NB4 (cell line): Measurements from ENCODE around the gene ENPEP.

Experiments
- DNase-seq: peaks from one replicate; pipeline ENCODE4 v3.0.0; 2010; ENCODE audit warnings: low read depth
- H3K4me3 ChIP-seq: one replicate; pipeline ENCODE4 v1.5.1; 2011; ENCODE audit warnings: mild to moderate bottlenecking, low read depth, low read length, moderate library complexity
- MAX ChIP-seq: IDR thresholded peaks from 2 replicates; pipeline ENCODE4 v1.6.1; 2011; ENCODE audit warnings: low read depth, low read length
- MYC ChIP-seq: IDR thresholded peaks from 2 replicates; pipeline ENCODE4 v1.6.1; 2011; ENCODE audit warnings: low read depth, low read length
- POLR2A ChIP-seq: IDR thresholded peaks from 2 replicates; pipeline ENCODE4 v1.6.1; 2011; ENCODE audit warnings: mild to moderate bottlenecking; ENCODE audit not compliant: insufficient read length; ENCODE audit errors: extremely low read depth
- TF ChIP-seq, protein P1 (sequence below): IDR thresholded peaks from one replicate; pipeline ENCODE4 v1.5.1; 2012; ENCODE audit warnings: low read depth, low read length

ENPEP gene

DNA sequence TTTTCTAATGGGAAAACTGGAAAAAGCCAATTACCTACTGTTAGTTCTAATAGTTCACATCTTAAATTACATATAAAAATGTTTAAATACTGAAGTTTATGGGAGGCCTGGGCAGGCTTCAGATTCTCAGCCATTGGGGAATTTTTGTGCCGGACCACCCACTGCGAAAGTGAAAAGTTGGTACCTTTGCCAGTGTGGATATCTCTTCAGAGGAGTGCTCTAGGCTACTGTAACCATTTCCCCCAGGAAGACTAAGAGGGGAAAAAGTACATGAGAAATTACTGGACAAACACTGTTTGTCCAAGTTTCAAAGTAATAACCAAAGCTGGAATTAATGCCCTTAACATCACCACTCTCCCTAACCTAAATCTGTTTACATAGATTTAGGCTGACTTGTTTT is 126.1 kb downstream of the ENPEP start:
- no peak overlapping the region for H3K4me3 ChIP-seq
- TF ChIP-seq MAX (no peak), MYC (no peak), POLR2A (no peak)
- TF ChIP-seq, protein P1, sequence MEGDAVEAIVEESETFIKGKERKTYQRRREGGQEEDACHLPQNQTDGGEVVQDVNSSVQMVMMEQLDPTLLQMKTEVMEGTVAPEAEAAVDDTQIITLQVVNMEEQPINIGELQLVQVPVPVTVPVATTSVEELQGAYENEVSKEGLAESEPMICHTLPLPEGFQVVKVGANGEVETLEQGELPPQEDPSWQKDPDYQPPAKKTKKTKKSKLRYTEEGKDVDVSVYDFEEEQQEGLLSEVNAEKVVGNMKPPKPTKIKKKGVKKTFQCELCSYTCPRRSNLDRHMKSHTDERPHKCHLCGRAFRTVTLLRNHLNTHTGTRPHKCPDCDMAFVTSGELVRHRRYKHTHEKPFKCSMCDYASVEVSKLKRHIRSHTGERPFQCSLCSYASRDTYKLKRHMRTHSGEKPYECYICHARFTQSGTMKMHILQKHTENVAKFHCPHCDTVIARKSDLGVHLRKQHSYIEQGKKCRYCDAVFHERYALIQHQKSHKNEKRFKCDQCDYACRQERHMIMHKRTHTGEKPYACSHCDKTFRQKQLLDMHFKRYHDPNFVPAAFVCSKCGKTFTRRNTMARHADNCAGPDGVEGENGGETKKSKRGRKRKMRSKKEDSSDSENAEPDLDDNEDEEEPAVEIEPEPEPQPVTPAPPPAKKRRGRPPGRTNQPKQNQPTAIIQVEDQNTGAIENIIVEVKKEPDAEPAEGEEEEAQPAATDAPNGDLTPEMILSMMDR, result no peak
- DNase-seq, result no peak

GRCh38 chr4:110605077-110605476 is 129.1 kb downstream of the ENPEP start:
- TF ChIP-seq MAX (no peak), POLR2A (no peak), MYC (no peak)
- TF ChIP-seq, protein P1, result no peak
- no peak for DNase-seq
- no peak overlapping the region for H3K4me3 ChIP-seq

GRCh38 chr4:110609044-110609750 is 133.2 kb downstream of the ENPEP start:
- H3K4me3 ChIP-seq, result no peak overlapping the region
- TF ChIP-seq MAX, result no peak
- no peak for TF ChIP-seq POLR2A
- TF ChIP-seq, protein P1, result no peak
- DNase-seq, result no peak

GRCh38 chr4:110610620-110610939 is 134.6 kb downstream of the ENPEP start:
- DNase-seq, result no peak
- H3K4me3 ChIP-seq, result no peak overlapping the region
- no peak for TF ChIP-seq MAX
- TF ChIP-seq MYC, result no peak
- TF ChIP-seq POLR2A, result no peak

DNA sequence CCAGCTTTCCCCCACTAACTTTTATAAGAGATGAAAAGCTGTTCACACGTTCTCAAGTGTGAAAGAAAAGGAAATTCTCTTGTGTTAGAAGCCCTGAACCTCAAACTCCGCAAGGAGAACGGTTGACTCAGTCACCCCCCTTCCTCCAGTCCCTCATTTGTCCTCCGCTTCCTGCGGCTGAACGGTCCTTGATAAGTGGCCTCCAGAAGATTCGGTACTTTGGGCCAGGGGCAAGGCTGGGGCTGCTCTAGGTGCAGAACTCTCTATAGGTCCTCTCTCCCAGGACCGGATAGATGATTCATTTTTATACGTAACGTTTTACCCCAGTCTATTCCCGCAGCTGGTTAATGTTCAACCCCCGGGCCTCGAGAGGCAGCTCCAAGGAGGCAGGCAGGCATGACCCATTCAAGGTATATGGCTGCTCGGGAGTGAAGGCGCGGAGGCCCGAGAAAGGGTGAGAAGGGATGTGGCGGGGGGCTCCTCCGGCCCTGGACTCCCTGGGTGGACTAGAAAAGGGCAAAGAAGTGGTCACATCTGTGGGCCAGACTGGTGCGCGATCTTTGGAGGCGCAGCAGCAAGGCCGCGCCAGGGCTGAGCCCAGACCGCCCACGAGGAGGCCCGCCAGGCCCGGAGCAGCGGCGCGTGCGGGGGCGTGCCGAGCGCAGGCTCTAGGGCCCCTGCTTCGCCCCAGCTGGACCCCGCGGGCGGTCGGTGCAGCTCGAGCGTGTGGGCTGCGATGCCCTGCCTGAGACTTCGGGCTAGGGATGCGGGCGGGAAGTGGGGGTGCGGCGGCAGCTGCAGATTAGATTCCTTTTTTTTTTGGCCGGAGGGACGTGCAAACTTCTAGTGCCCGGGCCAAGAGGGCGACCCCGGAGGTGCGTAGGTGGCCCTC is 135.2 kb downstream of the ENPEP start:
- DNase-seq, result no peak
- no peak overlapping the region for H3K4me3 ChIP-seq
- TF ChIP-seq, protein P1, result no peak
- TF ChIP-seq POLR2A (no peak), MYC (no peak), MAX (no peak)

GRCh38 chr4:110611968-110612447 is 136.1 kb downstream of the ENPEP start:
- no peak overlapping the region for H3K4me3 ChIP-seq
- no peak for DNase-seq
- TF ChIP-seq MYC (no peak), MAX (no peak)
- TF ChIP-seq, protein P1, result no peak
